ENCODE measurements around the gene LRRC8B.

The LRRC8B gene

GRCh38 chr1:89547563-89548116 lies 23.0 kb downstream of the LRRC8B start:
- peak; percentile 84 for DNase-seq (ENCODE audit: low spot score)

- DNase-seq (ENCODE audit: low spot score) = no peak
Observed at GRCh38 chr1:89548122-89548857, 23.7 kb downstream of the LRRC8B start.

GRCh38 chr1:89550995-89551394 lies 26.4 kb downstream of the LRRC8B start:
- DNase-seq (ENCODE audit: low spot score) = no peak

- no peak for DNase-seq (ENCODE audit: low spot score)
Observed at GRCh38 chr1:89552471-89553081, 27.9 kb downstream of the LRRC8B start.

GRCh38 chr1:89553157-89553556 lies 28.5 kb downstream of the LRRC8B start:
- no peak for DNase-seq (ENCODE audit: low spot score)

GRCh38 chr1:89555550-89555949 lies 30.9 kb downstream of the LRRC8B start:
- no peak for DNase-seq (ENCODE audit: low spot score)

- DNase-seq (ENCODE audit: low spot score) = no peak
Observed at GRCh38 chr1:89556726-89557444, 32.3 kb downstream of the LRRC8B start.

- no peak for DNase-seq (ENCODE audit: low spot score)
Observed at GRCh38 chr1:89557445-89557825, 32.8 kb downstream of the LRRC8B start.

- DNase-seq (ENCODE audit: low spot score) = peak; percentile 84
Observed at GRCh38 chr1:89557956-89558355, 33.3 kb downstream of the LRRC8B start.

GRCh38 chr1:89563957-89564604 lies 39.5 kb downstream of the LRRC8B start:
- no peak for DNase-seq (ENCODE audit: low spot score)

GRCh38 chr1:89565521-89565920 lies 40.9 kb downstream of the LRRC8B start:
- DNase-seq (ENCODE audit: low spot score) = no peak

- no peak for DNase-seq (ENCODE audit: low spot score)
Observed at GRCh38 chr1:89566761-89567174, 42.1 kb downstream of the LRRC8B start.

GRCh38 chr1:89567797-89568196 lies 43.2 kb downstream of the LRRC8B start:
- DNase-seq (ENCODE audit: low spot score) = no peak

GRCh38 chr1:89573410-89573809 lies 48.8 kb downstream of the LRRC8B start:
- no peak for DNase-seq (ENCODE audit: low spot score)

- DNase-seq (ENCODE audit: low spot score) = no peak
Observed at GRCh38 chr1:89574621-89575020, 50.0 kb downstream of the LRRC8B start.

- DNase-seq (ENCODE audit: low spot score) = no peak
Observed at GRCh38 chr1:89575207-89575606, 50.6 kb downstream of the LRRC8B start.

GRCh38 chr1:89576013-89576412 lies 51.4 kb downstream of the LRRC8B start:
- no peak for DNase-seq (ENCODE audit: low spot score)

- DNase-seq (ENCODE audit: low spot score) = no peak
Observed at GRCh38 chr1:89578151-89578550, 53.5 kb downstream of the LRRC8B start.

- DNase-seq (ENCODE audit: low spot score) = no peak
Observed at GRCh38 chr1:89578946-89579684, 54.5 kb downstream of the LRRC8B start.

GRCh38 chr1:89580036-89580435 lies 55.4 kb downstream of the LRRC8B start:
- DNase-seq (ENCODE audit: low spot score) = no peak

- DNase-seq (ENCODE audit: low spot score) = no peak
Observed at GRCh38 chr1:89581859-89582258, 57.2 kb downstream of the LRRC8B start.

- no peak for DNase-seq (ENCODE audit: low spot score)
Observed at GRCh38 chr1:89582571-89582970, 57.9 kb downstream of the LRRC8B start.
